Thyroid gland (tissue), 4 donors: Measurements from ENCODE around the gene TBX18. TPM values are rescaled to one million over a fixed set of nuclear protein-coding genes. Genes with fewer than 3 reads are reported as not detected.
A peak's percentile ranks its signal among the peaks of the same experiment; 100 is the strongest.

Experiments
- DNase-seq, 2 donors: peaks; one replicate each; pipeline ENCODE4 v3.0.0-alpha.2; 2019
- H3K27ac ChIP-seq, 3 donors: fragments of 200-600 bp; sonication (generic); 1 replicate in 2 of 3; 2 replicates in 1 of 3; pipeline ENCODE4 v1.5.1; 2016 to 2019; ENCODE audit warnings: mild to moderate bottlenecking in 1 of 3, moderate library complexity in 1 of 3
- H3K27me3 ChIP-seq: fragments of 200-600 bp; sonication (generic); one replicate; pipeline ENCODE4 v1.5.1; 2019
- H3K36me3 ChIP-seq, 2 donors: fragments of 200-600 bp; sonication (generic); one replicate each; pipeline ENCODE4 v1.5.1; 2016 to 2019
- H3K4me1 ChIP-seq, 2 donors: fragments of 200-600 bp; sonication (generic); one replicate each; pipeline ENCODE4 v1.5.1; 2017 to 2019
- H3K4me3 ChIP-seq, 3 donors: fragments of 200-600 bp; sonication (generic); replicated peaks in 1 of 3; 1 replicate in 2 of 3; 2 replicates in 1 of 3; pipeline ENCODE4 v1.5.1; 2016; ENCODE audit warnings: mild to moderate bottlenecking in 1 of 3
- H3K9me3 ChIP-seq: fragments of 200-600 bp; sonication (generic); one replicate; pipeline ENCODE4 v1.5.1; 2017
- POLR2A ChIP-seq, 2 donors: fragments of 450-650 bp; IDR thresholded peaks; one replicate each; pipeline ENCODE4 v1.6.1; 2017; ENCODE audit warnings: antibody characterized with exemption in 2 of 2, mild to moderate bottlenecking in 2 of 2, moderate library complexity in 1 of 2
- WGBS, 2 donors: methylation state at CpG; one replicate each; pipeline ENCODE4 v1.1.5; 2017; 5-methylcytosine and 5-hydroxymethylcytosine counted together
- intact Hi-C: fragments of 100-400 bp; cut with DNase I; formaldehyde crosslinking; loops from one replicate; pipeline ENCODE4 v1.15.1; 2023
- total RNA-seq, 4 donors: library from RNA; depleted of rRNA; stranded (reverse); fragments of >200 nt; gene quantifications; one replicate each; pipeline ENCODE4 v1.2.3, GENCODE V29; 2016
- TF ChIP-seq, protein P1 (sequence below), 6 experiments: fragments of 200-600 bp in 3 of 6; fragments of 450-650 bp in 3 of 6; sonication (generic) in 3 of 6; IDR thresholded peaks; one replicate each; pipeline ENCODE4 v1.5.1; 2016 to 2019; ENCODE audit warnings: antibody characterized with exemption in 6 of 6, mild to moderate bottlenecking in 2 of 6, inconsistent platforms in 1 of 6, moderate library complexity in 1 of 6

Gene TBX18
- total RNA-seq: 1 to 10 TPM; 1.3 to 7.5 (median 4.9) TPM

DNA sequence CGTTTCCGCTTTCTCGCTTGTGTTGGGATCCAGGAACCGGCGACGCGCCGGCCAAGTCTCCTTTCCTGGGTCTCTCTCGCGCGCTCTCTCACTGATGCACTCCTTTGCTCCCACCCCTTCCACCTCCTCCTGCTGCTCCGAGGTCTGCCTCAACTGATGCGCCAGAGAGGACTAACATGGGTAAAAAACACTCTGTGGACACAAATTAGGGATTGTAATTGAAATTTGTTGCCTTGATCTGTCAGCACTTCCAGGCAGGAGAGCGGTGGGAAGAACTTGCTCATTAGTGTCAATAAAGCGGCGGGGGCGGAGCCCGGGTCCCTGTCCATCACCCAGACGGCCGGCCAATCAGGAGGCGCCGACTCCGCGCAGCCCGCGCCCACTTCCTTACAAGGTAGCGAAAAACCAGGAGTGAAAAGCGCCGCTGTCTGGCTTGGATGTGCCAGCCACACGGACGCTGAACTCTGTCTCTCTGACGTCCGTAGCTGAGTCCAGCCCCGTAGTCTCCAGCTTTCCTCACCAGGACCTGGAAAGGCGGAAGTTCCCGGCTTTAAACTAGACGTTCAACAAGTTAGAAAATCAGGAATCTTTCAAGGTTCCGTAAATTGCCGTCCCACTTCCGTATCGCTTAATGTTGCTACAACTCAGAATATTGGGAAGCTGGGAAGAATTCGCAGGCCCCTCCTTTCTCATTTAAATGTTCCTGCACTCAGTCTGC lies at the start of gene TBX18:
TSS of gene TBX18 (minus strand) at position 267 of the 718 bp plus-strand sequence. CDS start 417 bp downstream, outside the sequence.
- DNase-seq: peak; percentile 65 to 68
- peak in 1 of 2 donors; percentile 16 for TF ChIP-seq POLR2A (IDR thresholded peaks at IDR 0.05)
- TF ChIP-seq, protein P1, sequence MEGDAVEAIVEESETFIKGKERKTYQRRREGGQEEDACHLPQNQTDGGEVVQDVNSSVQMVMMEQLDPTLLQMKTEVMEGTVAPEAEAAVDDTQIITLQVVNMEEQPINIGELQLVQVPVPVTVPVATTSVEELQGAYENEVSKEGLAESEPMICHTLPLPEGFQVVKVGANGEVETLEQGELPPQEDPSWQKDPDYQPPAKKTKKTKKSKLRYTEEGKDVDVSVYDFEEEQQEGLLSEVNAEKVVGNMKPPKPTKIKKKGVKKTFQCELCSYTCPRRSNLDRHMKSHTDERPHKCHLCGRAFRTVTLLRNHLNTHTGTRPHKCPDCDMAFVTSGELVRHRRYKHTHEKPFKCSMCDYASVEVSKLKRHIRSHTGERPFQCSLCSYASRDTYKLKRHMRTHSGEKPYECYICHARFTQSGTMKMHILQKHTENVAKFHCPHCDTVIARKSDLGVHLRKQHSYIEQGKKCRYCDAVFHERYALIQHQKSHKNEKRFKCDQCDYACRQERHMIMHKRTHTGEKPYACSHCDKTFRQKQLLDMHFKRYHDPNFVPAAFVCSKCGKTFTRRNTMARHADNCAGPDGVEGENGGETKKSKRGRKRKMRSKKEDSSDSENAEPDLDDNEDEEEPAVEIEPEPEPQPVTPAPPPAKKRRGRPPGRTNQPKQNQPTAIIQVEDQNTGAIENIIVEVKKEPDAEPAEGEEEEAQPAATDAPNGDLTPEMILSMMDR (IDR thresholded peaks at IDR 0.05): no peak

DNA sequence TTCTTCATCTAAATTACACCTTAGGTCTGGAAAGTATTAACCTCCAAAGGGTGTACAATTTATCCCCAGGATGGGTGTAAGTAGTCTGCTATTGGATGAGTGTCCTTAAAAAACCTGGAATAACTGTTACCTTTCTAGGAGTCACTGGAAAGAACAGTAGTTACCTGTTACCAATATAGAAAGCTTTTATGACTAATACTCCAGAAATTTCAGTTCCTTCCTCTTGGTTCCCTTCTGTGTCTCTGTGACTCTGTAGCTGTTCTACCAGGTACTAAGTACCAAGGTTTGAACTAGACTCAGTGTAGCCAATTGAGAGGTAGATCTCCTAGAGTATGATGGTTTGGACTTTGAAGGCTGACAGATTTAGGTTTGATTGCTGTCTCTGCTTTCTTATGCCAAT lies 47.0 kb upstream of the TBX18 start:
- DNase-seq: no peak
- no peak for TF ChIP-seq POLR2A (IDR thresholded peaks at IDR 0.05)
- TF ChIP-seq, protein P1 (IDR thresholded peaks at IDR 0.05): no peak
- Histone ChIP-seq H3K27ac (no peak overlapping the region), H3K4me3 (no peak overlapping the region), H3K27me3 (no peaks in the 10 kb centered on the region), H3K4me1 (no peaks in the 10 kb centered on the region), H3K36me3 (no peaks in the 10 kb centered on the region), H3K9me3 (no peaks in the 10 kb centered on the region)
- intact Hi-C loops: no loop called here

More for the DNA sequence above, at the start of gene TBX18:
- Histone ChIP-seq H3K27me3 (peaks cover 28% of the 10 kb centered on the region), H3K4me1 (peaks cover 5% of the 10 kb centered on the region in 2 donors), H3K4me3 (peak within 1 kb of the TSS in 2 of 3 donors; percentile 6 to 31), H3K27ac (peak within 1 kb of the TSS; percentile 30 to 62 (median 61)), H3K36me3 (no peaks in the 10 kb centered on the region), H3K9me3 (no peaks in the 10 kb centered on the region)
- intact Hi-C loops: no loop called here
- WGBS, 2 donors: 2 to 4% methylated on average over 33 to 42 of the region's 42 CpGs

DNA sequence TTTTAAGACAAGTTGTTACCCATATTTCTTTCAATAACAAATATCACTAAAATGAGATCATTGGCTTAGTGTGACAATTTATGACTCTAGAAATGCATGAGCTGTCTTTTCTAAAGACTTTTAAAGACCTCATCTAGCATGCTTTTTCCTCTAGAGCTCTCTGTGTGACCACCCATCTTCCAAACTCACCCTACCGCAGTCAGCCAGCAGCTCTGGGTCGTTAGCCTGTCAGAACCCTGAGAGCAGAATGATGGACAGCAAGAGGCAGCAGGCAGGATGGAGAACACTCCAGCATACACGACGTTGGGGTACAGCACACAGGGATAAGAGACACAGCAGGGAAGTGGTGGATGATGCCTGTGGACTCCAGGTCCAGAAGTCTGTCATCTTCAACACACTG lies 45.1 kb upstream of the TBX18 start:
- TF ChIP-seq, protein P1 (IDR thresholded peaks at IDR 0.05): no peak
- TF ChIP-seq POLR2A (IDR thresholded peaks at IDR 0.05): no peak
- Histone ChIP-seq H3K9me3 (no peaks in the 10 kb centered on the region), H3K4me1 (no peaks in the 10 kb centered on the region), H3K4me3 (no peak overlapping the region), H3K27me3 (no peaks in the 10 kb centered on the region), H3K27ac (no peak overlapping the region), H3K36me3 (no peaks in the 10 kb centered on the region)
- no peak for DNase-seq
- WGBS, 2 donors: 9 to 22% methylated on average over 4 of the region's 4 CpGs
- intact Hi-C loops: no loop called here

DNA sequence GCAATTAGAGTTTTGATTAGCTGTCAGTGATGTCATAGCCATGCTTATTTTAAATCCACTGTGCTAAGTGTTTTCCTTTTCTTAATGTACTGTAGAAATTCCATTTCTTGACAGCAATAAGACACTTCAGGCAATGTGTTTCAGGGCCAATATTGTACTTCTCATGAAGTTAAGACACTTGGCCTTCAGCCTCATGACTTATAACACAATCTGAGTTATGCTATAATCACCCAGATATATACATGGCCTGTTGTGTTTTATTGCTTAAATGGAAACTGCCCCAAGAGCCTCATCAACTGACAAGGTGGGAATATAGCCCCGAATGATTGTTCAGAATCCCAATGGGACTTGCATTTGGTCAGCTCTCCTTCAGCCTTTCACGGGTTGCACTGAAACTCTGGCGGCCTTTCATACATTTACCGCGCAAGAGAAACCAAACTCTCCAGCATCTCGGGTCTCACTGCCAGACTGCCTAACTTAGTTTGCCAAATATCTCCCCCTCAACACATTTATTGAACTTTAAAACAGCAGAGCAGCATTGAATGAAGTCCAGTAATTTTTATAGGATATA lies 44.2 kb upstream of the TBX18 start:
- Histone ChIP-seq H3K9me3 (no peaks in the 10 kb centered on the region), H3K36me3 (no peaks in the 10 kb centered on the region), H3K27me3 (no peaks in the 10 kb centered on the region), H3K4me1 (no peaks in the 10 kb centered on the region), H3K27ac (no peak overlapping the region), H3K4me3 (no peak overlapping the region)
- intact Hi-C loops: no loop called here
- 69% methylated on average over 6 of the region's 6 CpGs for WGBS, 2 donors
- TF ChIP-seq, protein P1 (IDR thresholded peaks at IDR 0.05): no peak
- no peak for TF ChIP-seq POLR2A (IDR thresholded peaks at IDR 0.05)
- no peak for DNase-seq

DNA sequence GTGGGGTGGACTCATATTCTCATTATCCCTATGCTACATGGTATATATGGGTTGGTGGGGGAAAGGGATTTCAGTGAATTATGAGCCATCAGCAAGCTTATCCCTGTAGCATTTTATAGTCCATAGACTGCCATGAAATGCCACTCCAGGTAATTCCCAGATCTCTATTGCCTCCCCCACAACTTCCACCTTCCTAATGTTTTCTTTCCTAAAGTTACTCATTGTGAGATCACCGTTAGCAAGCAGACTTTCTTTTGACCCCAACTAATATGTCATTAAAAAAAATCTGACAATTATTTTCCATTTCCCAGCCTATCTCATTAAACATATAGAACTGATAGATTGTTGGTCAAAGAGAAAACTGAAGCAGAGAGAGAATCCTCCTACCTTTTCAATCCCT lies 40.7 kb upstream of the TBX18 start:
- Histone ChIP-seq H3K4me1 (no peaks in the 10 kb centered on the region), H3K4me3 (no peak overlapping the region), H3K9me3 (no peaks in the 10 kb centered on the region), H3K27me3 (no peaks in the 10 kb centered on the region), H3K36me3 (no peaks in the 10 kb centered on the region), H3K27ac (no peak overlapping the region)
- intact Hi-C loops: no loop called here
- no peak for DNase-seq
- 76 to 82% methylated on average over 1 of the region's 1 CpG for WGBS, 2 donors
- TF ChIP-seq POLR2A (IDR thresholded peaks at IDR 0.05): no peak
- TF ChIP-seq, protein P1 (IDR thresholded peaks at IDR 0.05): no peak
